ENCODE data around the gene DGKA.
A peak's percentile ranks its signal among the peaks of the same experiment; 100 is the strongest.
"Not testable (repeated sequence)": the region's sequence is repeated elsewhere in the genome, so short reads cannot be mapped to it uniquely, and the experiment has no call there.

DGKA gene

DNA sequence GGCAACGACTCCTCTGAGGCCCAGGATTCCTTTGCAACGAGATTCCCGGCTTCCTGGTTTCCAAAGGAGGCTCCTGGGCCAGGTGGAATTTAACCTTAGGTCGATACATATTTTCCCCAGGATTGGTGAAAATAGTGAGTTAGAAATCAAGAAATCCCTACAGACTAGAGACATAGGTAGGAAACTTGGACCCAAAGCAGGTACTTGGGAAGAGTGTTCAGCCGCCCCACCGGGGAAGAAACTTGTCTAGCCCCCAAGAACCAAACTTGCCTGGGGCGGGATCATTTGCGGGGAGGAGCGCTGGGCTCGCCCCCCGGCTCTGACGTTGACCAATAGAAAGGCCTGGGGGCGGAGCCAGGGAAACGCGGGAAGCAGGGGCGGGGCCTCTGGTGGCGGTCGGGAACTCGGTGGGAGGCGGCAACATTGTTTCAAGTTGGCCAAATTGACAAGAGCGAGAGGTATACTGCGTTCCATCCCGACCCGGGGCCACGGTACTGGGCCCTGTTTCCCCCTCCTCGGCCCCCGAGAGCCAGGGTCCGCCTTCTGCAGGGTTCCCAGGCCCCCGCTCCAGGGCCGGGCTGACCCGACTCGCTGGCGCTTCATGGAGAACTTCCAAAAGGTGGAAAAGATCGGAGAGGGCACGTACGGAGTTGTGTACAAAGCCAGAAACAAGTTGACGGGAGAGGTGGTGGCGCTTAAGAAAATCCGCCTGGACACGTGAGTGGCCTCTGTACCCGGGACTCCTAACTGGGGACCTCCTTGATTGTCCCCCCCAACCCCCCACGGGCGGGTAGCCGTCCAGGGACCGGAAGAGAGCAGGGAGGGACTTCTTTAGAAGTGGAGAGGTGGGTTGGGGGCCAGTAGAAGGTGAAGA lies 35.7 kb downstream of the DGKA start, which contains the start of gene CDK2:
Gene CDK2 (plus strand): TSS at position 423 of the 874 bp plus-strand sequence. CDS start 179 bp downstream, at position 602.
- peak; percentile 94 for DNase-seq (ENCODE audit: low spot score)

GRCh38 chr12:55969356-55969755 lies 38.4 kb downstream of the DGKA start:
- DNase-seq (ENCODE audit: low spot score): no peak

DNA sequence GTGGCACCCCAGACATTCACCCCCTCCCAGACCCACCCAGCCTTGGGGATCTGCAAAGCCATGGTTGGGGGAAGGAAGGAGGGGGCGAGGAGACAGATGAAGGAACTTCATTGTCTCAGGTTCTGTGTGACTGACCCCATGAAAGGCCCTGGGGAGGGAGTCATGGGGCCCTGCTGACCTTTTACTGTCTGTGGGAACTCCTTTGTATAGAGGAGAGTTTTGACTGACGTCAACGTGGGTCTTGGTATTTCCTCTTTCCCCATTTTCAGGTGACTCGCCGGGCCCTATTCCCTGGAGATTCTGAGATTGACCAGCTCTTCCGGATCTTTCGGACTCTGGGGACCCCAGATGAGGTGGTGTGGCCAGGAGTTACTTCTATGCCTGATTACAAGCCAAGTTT lies 39.8 kb downstream of the DGKA start:
- no peak for DNase-seq (ENCODE audit: low spot score)

DNA sequence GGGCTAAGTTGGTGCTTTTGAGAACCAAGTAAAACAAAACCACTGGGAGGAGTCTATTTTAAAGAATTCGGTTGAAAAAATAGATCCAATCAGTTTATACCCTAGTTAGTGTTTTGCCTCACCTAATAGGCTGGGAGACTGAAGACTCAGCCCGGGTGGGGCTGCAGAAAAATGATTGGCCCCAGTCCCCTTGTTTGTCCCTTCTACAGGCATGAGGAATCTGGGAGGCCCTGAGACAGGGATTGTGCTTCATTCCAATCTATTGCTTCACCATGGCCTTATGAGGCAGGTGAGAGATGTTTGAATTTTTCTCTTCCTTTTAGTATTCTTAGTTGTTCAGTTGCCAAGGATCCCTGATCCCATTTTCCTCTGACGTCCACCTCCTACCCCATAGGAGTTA lies 41.1 kb downstream of the DGKA start:
- DNase-seq (ENCODE audit: low spot score): no peak

DNA sequence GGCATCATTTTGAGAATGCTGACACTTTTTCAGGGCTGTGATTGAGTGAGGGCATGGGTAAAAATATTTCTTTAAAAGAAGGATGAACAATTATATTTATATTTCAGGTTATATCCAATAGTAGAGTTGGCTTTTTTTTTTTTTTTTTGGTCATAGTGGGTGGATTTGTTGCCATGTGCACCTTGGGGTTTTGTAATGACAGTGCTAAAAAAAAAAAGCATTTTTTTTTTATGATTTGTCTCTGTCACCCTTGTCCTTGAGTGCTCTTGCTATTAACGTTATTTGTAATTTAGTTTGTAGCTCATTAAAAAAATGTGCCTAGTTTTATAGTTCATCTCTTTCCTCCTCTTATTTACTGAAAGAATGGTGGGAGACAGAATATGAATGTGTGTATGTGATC lies 41.5 kb downstream of the DGKA start:
- DNase-seq (ENCODE audit: low spot score): no peak

GRCh38 chr12:55972911-55973598 lies 42.1 kb downstream of the DGKA start:
- no peak for DNase-seq (ENCODE audit: low spot score)

- DNase-seq (ENCODE audit: low spot score): peak; percentile 95
Observed at GRCh38 chr12:55973599-55974307, 42.8 kb downstream of the DGKA start, which contains the start of gene RAB5B. Gene RAB5B, plus strand, starts transcription at chr12:55974078. Its CDS starts 12,883 bp downstream, at chr12:55986961.

DNA sequence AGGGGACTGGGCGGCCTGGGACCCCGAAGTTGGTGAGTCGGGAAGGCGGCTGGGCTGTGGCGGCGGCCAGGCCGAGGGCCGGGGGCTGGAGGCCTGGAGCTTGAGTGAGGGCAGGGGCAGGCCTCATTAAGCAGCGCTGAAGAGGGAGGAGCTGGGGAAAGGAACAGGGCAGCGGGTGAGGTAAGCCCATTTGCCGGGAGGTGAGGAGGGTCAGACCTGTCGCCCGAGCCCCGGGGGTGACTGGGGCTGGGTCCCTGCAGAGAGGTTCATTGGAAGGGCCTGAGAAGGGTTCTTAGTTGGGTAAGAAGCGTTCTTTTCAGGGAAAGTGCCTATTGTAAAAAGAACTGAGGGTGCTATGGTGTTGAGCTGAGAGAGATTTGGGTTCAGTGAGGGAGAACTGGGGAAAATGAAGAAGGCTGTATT lies 43.4 kb downstream of the DGKA start:
- DNase-seq (ENCODE audit: low spot score): peak; percentile 75

GRCh38 chr12:55978393-55978792 lies 47.4 kb downstream of the DGKA start:
- DNase-seq (ENCODE audit: low spot score): no peak

DNA sequence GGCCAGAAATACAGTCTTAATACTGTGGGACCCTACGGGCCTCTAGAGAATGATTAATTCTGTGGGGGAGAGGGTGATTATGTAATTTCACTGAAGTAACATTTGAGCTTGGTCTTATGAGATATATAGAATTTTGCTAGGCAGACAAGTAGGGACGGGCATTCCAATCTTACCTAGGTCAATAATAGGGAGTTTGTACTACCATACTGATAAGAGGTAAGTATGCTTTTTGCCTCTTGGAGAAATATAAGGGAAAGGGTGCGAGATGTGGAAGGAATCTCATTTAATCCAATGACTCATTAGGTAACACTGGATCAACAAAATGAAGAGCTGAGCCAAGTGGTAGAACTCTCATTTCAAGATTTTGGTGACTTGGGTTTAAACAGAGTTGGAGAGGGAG lies 48.1 kb downstream of the DGKA start:
- DNase-seq (ENCODE audit: low spot score): no peak

DNA sequence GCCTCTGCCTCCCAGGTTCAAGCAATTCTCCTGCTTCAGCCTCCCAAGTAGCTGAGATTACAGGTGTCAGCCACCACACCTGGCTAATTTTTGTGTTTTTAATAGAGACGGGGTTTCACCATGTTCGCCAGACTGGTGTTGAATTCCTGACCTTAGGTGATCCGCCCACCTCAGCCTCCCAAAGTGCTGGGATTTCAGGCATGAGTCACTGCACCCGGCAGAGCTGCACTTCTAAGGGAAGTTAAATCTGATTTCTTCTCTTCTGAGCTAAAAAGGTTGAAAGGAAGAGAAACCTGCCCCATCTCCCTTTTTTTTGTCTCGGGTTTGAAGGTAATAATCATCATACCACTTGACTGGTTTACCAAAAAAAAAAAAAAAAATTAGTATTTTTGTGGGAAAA lies 50.9 kb downstream of the DGKA start:
- not testable (repeated sequence) for DNase-seq (ENCODE audit: low spot score)

- DNase-seq (ENCODE audit: low spot score): no peak
Observed at GRCh38 chr12:55982319-55982936, 51.5 kb downstream of the DGKA start.

- no peak for DNase-seq (ENCODE audit: low spot score)
Observed at GRCh38 chr12:55983232-55983842, 52.4 kb downstream of the DGKA start.

- no peak for DNase-seq (ENCODE audit: low spot score)
Observed at GRCh38 chr12:55984861-55985260, 53.9 kb downstream of the DGKA start.

DNA sequence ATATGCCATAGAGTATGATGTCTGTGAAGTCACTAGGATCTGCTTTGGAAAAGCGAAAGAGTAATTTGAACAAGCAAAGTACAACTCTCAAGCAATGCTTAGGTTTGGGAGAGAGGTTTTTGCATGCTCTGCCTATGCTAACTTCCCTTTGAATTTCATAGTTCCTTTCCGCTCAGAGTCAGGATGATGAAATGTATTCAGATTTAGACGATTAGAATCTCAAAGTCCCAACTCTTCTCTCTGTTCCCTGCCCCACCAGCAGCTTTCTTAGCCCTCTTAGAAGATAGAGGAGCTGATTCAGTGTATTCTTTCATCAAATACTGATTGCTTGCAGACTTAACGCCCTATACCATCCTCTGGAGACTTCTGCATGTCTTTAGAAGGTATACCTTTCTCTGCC lies 54.4 kb downstream of the DGKA start:
- DNase-seq (ENCODE audit: low spot score): no peak

- not testable (repeated sequence) for DNase-seq (ENCODE audit: low spot score)
Observed at GRCh38 chr12:55985976-55986375, 55.0 kb downstream of the DGKA start.

DNA sequence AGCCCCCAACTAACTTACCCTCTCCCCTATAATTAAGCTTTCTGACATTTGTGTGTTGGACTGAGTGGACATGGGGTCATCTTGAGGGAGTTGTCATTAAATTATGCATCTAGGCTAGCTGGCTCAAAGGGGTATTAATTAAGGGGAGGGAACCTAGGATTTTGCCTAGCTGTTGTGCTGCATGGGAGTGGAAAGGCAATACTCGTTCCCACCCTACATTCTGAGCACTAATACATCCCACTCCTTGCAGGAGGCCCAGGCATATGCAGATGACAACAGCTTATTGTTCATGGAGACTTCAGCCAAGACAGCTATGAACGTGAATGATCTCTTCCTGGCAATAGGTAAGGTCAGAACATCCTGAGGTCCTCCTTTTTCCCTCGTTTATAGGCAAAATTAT lies 60.1 kb downstream of the DGKA start:
- DNase-seq (ENCODE audit: low spot score): no peak

- no peak for DNase-seq (ENCODE audit: low spot score)
Observed at GRCh38 chr12:55993230-55993853, 62.4 kb downstream of the DGKA start.

- DNase-seq (ENCODE audit: low spot score): no peak
Observed at GRCh38 chr12:55995366-55995765, 64.4 kb downstream of the DGKA start.

- peak; percentile 59 for DNase-seq (ENCODE audit: low spot score)
Observed at GRCh38 chr12:55996201-55996714, 65.3 kb downstream of the DGKA start.
